Endothelial cell of umbilical vein (primary cell): ENCODE results near the gene RPS27. TPM values are rescaled to one million over a fixed set of nuclear protein-coding genes. Genes with fewer than 3 reads are reported as not detected.
"Not testable (repeated sequence)": the region's sequence is repeated elsewhere in the genome, so short reads cannot be mapped to it uniquely, and the experiment has no call there.

Experiments
- BruUV-seq: library from RNA; stranded (reverse); fragments of 400-500 nt; replicated peaks from 2 replicates; lab custom pipeline; 2021; lab: Mats Ljungman, UMichigan
- CTCF ChIA-PET: fragments of 300-600, 350-600 bp; sonication (Branson Sonifier 250); formaldehyde crosslinking; loops from one replicate; lab custom pipeline; 2021; ENCODE audit warnings: antibody characterized with exemption, inconsistent platforms; lab: Charles Lee
- POLR2A ChIA-PET: fragments of 300-600, 350-600 bp; sonication (Branson Sonifier 250); formaldehyde crosslinking; loops from one replicate; lab custom pipeline; 2021; ENCODE audit warnings: antibody characterized with exemption, inconsistent platforms; lab: Charles Lee
- DNase-seq: peaks from one replicate; pipeline ENCODE4 v3.0.0-alpha.2; 2011; ENCODE audit warnings: low read depth, low spot score
- FAIRE-seq: peaks from 2 replicates; lab custom pipeline; 2011; peaks lifted over from hg19 to GRCh38; lab: Jason Lieb, UNC
- H2AFZ ChIP-seq: 2 replicates; pipeline ENCODE4 v1.6.0; 2012; ENCODE audit warnings: low read depth, low read length, control low read depth, inconsistent platforms
- H3K27ac ChIP-seq: 2 replicates; pipeline ENCODE4 v1.5.1; 2011; ENCODE audit warnings: low read depth, mild to moderate bottlenecking, control low read depth, low read length, moderate library complexity; ENCODE audit not compliant: insufficient read depth
- H3K27me3 ChIP-seq, 2 experiments: 2 replicates each; pipeline versions ENCODE4 v1.6.0 to v1.6.1; 2011; ENCODE audit warnings: low read length in 2 of 2, mixed read lengths in 1 of 2; ENCODE audit not compliant: control insufficient read depth in 2 of 2, insufficient read depth in 2 of 2
- H3K36me3 ChIP-seq, 2 experiments: 2 replicates in 1 of 2; 3 replicates in 1 of 2; pipeline ENCODE4 v1.5.1; 2011; ENCODE audit warnings: low read length in 2 of 2, mild to moderate bottlenecking in 1 of 2, moderate library complexity in 1 of 2; ENCODE audit not compliant: control insufficient read depth in 2 of 2, insufficient read depth in 2 of 2; ENCODE audit errors: extremely low read depth in 1 of 2
- H3K4me1 ChIP-seq: 3 replicates; pipeline ENCODE4 v1.5.1; 2011; ENCODE audit warnings: mild to moderate bottlenecking, low read length; ENCODE audit not compliant: control insufficient read depth, insufficient read depth; ENCODE audit errors: extremely low read depth
- H3K4me2 ChIP-seq: 2 replicates; pipeline ENCODE4 v1.6.1; 2011; ENCODE audit warnings: low read length, control low read depth, mixed read lengths; ENCODE audit not compliant: insufficient read depth
- H3K4me3 ChIP-seq, 3 experiments: fragments of 200-600 bp in 1 of 3; sonication (generic), shearing (Covaris generic) in 1 of 3; replicated peaks in 1 of 3; 2 replicates each; pipeline ENCODE4 v1.5.1; 2011 to 2016; ENCODE audit warnings: control low read depth in 3 of 3, low read length in 3 of 3, mild to moderate bottlenecking in 2 of 3, inconsistent platforms in 1 of 3, low read depth in 1 of 3, moderate library complexity in 1 of 3; ENCODE audit not compliant: insufficient read depth in 1 of 3
- H3K79me2 ChIP-seq: 2 replicates; pipeline ENCODE4 v1.6.0; 2012; ENCODE audit warnings: low read length, inconsistent platforms; ENCODE audit not compliant: control insufficient read depth, insufficient read depth
- H3K9ac ChIP-seq: replicated peaks from 2 replicates; pipeline ENCODE3; 2011; ENCODE audit warnings: low read length, control low read depth; ENCODE audit not compliant: insufficient read depth; ENCODE audit errors: extremely low read depth
- H3K9me1 ChIP-seq: replicated peaks from 3 replicates; pipeline ENCODE4 v1.6.0; 2011; ENCODE audit warnings: mild to moderate bottlenecking, low read length; ENCODE audit not compliant: control insufficient read depth, insufficient read depth; ENCODE audit errors: extremely low read depth
- H3K9me3 ChIP-seq: replicated peaks from 2 replicates; pipeline ENCODE4 v1.5.1; 2012; ENCODE audit warnings: low read length, inconsistent platforms; ENCODE audit not compliant: control insufficient read depth, insufficient read depth
- H4K20me1 ChIP-seq: replicated peaks from 2 replicates; pipeline ENCODE3; 2011; ENCODE audit warnings: mild to moderate bottlenecking, low read length; ENCODE audit not compliant: control insufficient read depth, insufficient read depth; ENCODE audit errors: extremely low read depth
- EZH2 ChIP-seq: IDR thresholded peaks from 2 replicates; pipeline ENCODE4 v1.6.1; 2012; ENCODE audit warnings: borderline replicate concordance, low read depth, mild to moderate bottlenecking, moderate library complexity, low read length, inconsistent platforms; ENCODE audit not compliant: severe bottlenecking
- FOS ChIP-seq: IDR thresholded peaks from 2 replicates; pipeline ENCODE4 v1.6.1; 2011; ENCODE audit warnings: mild to moderate bottlenecking, low read length, moderate library complexity, borderline replicate concordance; ENCODE audit not compliant: insufficient read depth
- GATA2 ChIP-seq: IDR thresholded peaks from 2 replicates; pipeline ENCODE4 v1.7.0; 2011; ENCODE audit warnings: low read depth, mild to moderate bottlenecking, moderate library complexity, mixed read lengths, low read length; ENCODE audit not compliant: insufficient read length, insufficient read depth
- JUN ChIP-seq: IDR thresholded peaks from 2 replicates; pipeline ENCODE4 v1.6.1; 2011; ENCODE audit warnings: borderline replicate concordance, low read depth; ENCODE audit not compliant: insufficient read length, insufficient read depth
- MYC ChIP-seq: IDR thresholded peaks from one replicate; pipeline ENCODE4 v1.6.1; 2011; ENCODE audit warnings: mild to moderate bottlenecking, low read depth, low read length
- POLR2A ChIP-seq: IDR thresholded peaks from 2 replicates; pipeline ENCODE4 v1.6.1; 2012; ENCODE audit warnings: low read depth, mild to moderate bottlenecking, control low read depth, low read length
- POLR2AphosphoS5 ChIP-seq: IDR thresholded peaks from 2 replicates; pipeline ENCODE4 v1.6.1; 2012; ENCODE audit warnings: low read depth, mild to moderate bottlenecking, control low read depth, low read length, moderate library complexity; ENCODE audit not compliant: insufficient read depth
- dilution Hi-C: fragments of 300-500 bp; cut with MboI; formaldehyde crosslinking; loops from one replicate; pipeline ENCODE4 v1.15.0; 2019; ENCODE audit warnings: low sequenced_read_pairs; ENCODE audit not compliant: extremely low pct_ligation_motif_present
- intact Hi-C: fragments of 100-400 bp; cut with micrococcal nuclease; formaldehyde crosslinking; loops from one replicate; pipeline ENCODE4 v1.10.0; 2022
- polyA plus RNA-seq, 4 experiments: library from polyadenylated mRNA; depleted of rRNA in 3 of 4; stranded (reverse) in 3 of 4; unstranded in 1 of 4; fragments of >200 nt; gene quantifications; 2 replicates each; pipeline versions ENCODE4 v1.2.1 to v1.2.3, GENCODE V29; 2011 to 2012; ENCODE audit warnings: missing spikeins in 1 of 4
- total RNA-seq: library from RNA; stranded (reverse); gene quantifications from 2 replicates; pipeline ENCODE4 v1.2.3, GENCODE V29; 2021
- TF ChIP-seq, protein P1 (sequence below): IDR thresholded peaks from 2 replicates; pipeline ENCODE4 v1.6.1; 2011; ENCODE audit not compliant: insufficient read depth, insufficient read length
- TF ChIP-seq, protein P2 (sequence below), 2 donors: IDR thresholded peaks; 1 replicate in 1 of 2; 2 replicates in 1 of 2; pipeline ENCODE4 v1.5.1; 2011; ENCODE audit warnings: low read length in 2 of 2, mild to moderate bottlenecking in 2 of 2, moderate library complexity in 2 of 2, control low read depth in 1 of 2, inconsistent platforms in 1 of 2, low read depth in 1 of 2; ENCODE audit not compliant: insufficient read depth in 1 of 2; ENCODE audit errors: extremely low read depth in 1 of 2

RPS27 gene
- total and polyA plus RNA-seq, 2 donors (not counting 3 experiments of a cell fraction or from before 2014, with no cell fraction given): 1,120 to 1,521 TPM

DNA sequence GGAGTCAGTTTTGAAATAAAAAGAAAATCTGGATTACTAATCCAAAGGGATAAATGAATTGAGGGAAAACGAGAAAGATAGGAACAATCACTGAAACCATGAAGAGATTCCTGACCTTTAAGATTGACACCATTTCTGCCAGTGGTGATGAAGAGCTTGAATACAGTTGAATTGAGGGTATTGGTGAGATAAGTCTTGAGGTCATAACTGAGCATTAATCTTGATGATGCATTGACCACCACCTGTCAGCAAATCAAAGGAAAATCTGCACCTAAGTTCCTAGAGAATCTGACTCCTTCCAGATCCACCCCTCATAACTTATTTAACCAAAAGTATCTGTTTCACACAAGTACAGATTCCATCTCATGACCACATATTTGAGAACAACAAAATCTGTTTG is 21.6 kb downstream of the RPS27 start:
- Histone ChIP-seq H4K20me1 (no peaks in the 10 kb centered on the region), H3K9me3 (no peaks in the 10 kb centered on the region), H3K4me2 (no peak overlapping the region), H3K79me2 (no peaks in the 10 kb centered on the region), H3K36me3 (no peaks in the 10 kb centered on the region), H3K9ac (no peak overlapping the region), H3K4me3 (no peak overlapping the region), H3K27ac (no peak overlapping the region), H3K27me3 (no peaks in the 10 kb centered on the region), H3K9me1 (no peaks in the 10 kb centered on the region), H3K4me1 (no peaks in the 10 kb centered on the region), H2AFZ (no peak overlapping the region)
- FAIRE-seq (no peak), DNase-seq (no peak)
- no TSS peak for BruUV-seq
- TF ChIP-seq MYC (no peak), POLR2A (no peak), POLR2AphosphoS5 (no peak), EZH2 (no peak), FOS (no peak), JUN (no peak), GATA2 (no peak)
- TF ChIP-seq, protein P1, sequence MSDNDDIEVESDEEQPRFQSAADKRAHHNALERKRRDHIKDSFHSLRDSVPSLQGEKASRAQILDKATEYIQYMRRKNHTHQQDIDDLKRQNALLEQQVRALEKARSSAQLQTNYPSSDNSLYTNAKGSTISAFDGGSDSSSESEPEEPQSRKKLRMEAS: no peak
- TF ChIP-seq, protein P2, sequence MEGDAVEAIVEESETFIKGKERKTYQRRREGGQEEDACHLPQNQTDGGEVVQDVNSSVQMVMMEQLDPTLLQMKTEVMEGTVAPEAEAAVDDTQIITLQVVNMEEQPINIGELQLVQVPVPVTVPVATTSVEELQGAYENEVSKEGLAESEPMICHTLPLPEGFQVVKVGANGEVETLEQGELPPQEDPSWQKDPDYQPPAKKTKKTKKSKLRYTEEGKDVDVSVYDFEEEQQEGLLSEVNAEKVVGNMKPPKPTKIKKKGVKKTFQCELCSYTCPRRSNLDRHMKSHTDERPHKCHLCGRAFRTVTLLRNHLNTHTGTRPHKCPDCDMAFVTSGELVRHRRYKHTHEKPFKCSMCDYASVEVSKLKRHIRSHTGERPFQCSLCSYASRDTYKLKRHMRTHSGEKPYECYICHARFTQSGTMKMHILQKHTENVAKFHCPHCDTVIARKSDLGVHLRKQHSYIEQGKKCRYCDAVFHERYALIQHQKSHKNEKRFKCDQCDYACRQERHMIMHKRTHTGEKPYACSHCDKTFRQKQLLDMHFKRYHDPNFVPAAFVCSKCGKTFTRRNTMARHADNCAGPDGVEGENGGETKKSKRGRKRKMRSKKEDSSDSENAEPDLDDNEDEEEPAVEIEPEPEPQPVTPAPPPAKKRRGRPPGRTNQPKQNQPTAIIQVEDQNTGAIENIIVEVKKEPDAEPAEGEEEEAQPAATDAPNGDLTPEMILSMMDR (IDR thresholded peaks at IDR 0.05; ENCODE audit: extremely low read depth in 1 of 2, insufficient read depth in 1 of 2, low read depth in 1 of 2, low read length in 2 of 2): no peak
- dilution Hi-C loops (no loop called here), intact Hi-C loops (no loop called here)
- CTCF ChIA-PET: interaction anchor here (1.0 to 1.7 kb wide), 2 partner anchors 8 to 11 kb away, joined by 3 to 9 read pairs; no protein-coding TSS in a partner anchor
- POLR2A ChIA-PET: no interaction called here

DNA sequence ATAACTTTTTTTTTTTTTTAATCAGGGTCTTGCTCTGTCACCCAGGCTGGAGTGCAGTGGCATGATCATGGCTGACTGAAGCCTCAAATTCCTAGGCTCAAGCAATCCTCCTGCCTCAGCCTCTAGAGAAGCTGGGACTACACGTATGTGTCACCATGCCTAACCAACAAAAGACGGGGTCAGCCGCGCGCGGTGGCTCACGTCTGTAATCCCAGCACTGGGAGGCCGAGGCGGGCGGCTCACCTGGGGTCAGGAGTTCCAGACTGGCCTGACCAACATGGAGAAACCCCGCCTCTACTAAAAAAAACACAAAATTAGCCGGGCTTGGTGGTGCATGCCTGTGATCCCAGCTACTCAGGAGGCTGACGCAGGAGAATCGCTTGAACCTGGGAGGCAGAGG is 22.0 kb downstream of the RPS27 start:
- H3K9ac ChIP-seq, H3K4me1 ChIP-seq, H3K36me3 ChIP-seq, H2AFZ ChIP-seq, H3K9me1 ChIP-seq, H3K4me3 ChIP-seq, BruUV-seq, POLR2A ChIA-PET, intact Hi-C loops, H4K20me1 ChIP-seq, dilution Hi-C loops, H3K27me3 ChIP-seq, H3K79me2 ChIP-seq, H3K9me3 ChIP-seq, H3K4me2 ChIP-seq, DNase-seq, H3K27ac ChIP-seq, FAIRE-seq: not testable (repeated sequence)
- CTCF ChIA-PET: interaction anchor here (1.0 to 1.7 kb wide), 2 partner anchors 8 to 10 kb away, joined by 3 to 9 read pairs; no protein-coding TSS in a partner anchor
